Measurements from ENCODE around the gene SPEM1.

The SPEM1 gene

GRCh38 chr17:7423679-7424078 lies 3.6 kb downstream of the SPEM1 start:
- Histone ChIP-seq H3K4me1 (ENCODE audit: control insufficient read depth, insufficient read depth, low read length, poor library complexity, severe bottlenecking) (peaks cover 5% of the 10 kb centered on the region), H3K36me3 (ENCODE audit: control insufficient read depth, insufficient read depth, low read length) (no peaks in the 10 kb centered on the region), H3K9me3 (ENCODE audit: control insufficient read depth, low read length) (no peaks in the 10 kb centered on the region), H3K4me3 (ENCODE audit: extremely low read depth, insufficient read depth, low read length, poor library complexity, severe bottlenecking) (no peak overlapping the region), H3K27ac (ENCODE audit: low read depth, low read length, severe bottlenecking) (no peak overlapping the region)
- WGBS, 2 experiments (ENCODE audit: insufficient coverage in 2 of 2), result 92 to 100% methylated on average over 3 to 4 of the region's 4 CpGs

DNA sequence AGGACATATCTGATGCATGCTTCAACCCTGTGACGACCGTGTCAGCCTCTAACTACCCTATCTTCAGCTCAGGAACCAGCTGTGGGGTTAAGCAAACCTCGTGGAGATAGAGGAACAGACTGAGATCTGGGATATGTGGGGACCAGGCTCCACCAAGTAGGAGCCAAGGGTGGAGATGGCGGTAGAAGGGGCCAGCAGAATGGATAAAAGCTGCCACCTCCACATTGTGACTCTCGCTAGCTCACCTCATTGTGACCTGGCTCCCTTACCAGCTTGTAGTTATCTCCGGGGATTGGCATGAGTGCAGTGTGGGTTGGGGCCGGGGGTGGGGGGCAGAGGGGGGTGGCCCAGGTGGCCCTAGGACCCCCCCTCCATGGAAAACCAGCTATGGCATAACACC lies 5.2 kb downstream of the SPEM1 start, which contains the start of gene SPEM2:
SPEM2 (plus strand) TSS at position 301 of the 400 bp plus-strand sequence; CDS start at position 374, 73 bp downstream.
- 93 to 95% methylated on average over 4 to 5 of the region's 7 CpGs for WGBS, 2 experiments (ENCODE audit: insufficient coverage in 2 of 2)
- Histone ChIP-seq H3K4me3 (ENCODE audit: extremely low read depth, insufficient read depth, low read length, poor library complexity, severe bottlenecking) (no peak within 1 kb of the TSS), H3K27ac (ENCODE audit: low read depth, low read length, severe bottlenecking) (no peak within 1 kb of the TSS), H3K9me3 (ENCODE audit: control insufficient read depth, low read length) (no peaks in the 10 kb centered on the region), H3K4me1 (ENCODE audit: control insufficient read depth, insufficient read depth, low read length, poor library complexity, severe bottlenecking) (no peaks in the 10 kb centered on the region), H3K36me3 (ENCODE audit: control insufficient read depth, insufficient read depth, low read length) (no peaks in the 10 kb centered on the region)

GRCh38 chr17:7425756-7426155 lies 5.6 kb downstream of the SPEM1 start:
- Histone ChIP-seq H3K4me1 (ENCODE audit: control insufficient read depth, insufficient read depth, low read length, poor library complexity, severe bottlenecking) (no peaks in the 10 kb centered on the region), H3K27ac (ENCODE audit: low read depth, low read length, severe bottlenecking) (no peak overlapping the region), H3K9me3 (ENCODE audit: control insufficient read depth, low read length) (no peaks in the 10 kb centered on the region), H3K4me3 (ENCODE audit: extremely low read depth, insufficient read depth, low read length, poor library complexity, severe bottlenecking) (no peak overlapping the region), H3K36me3 (ENCODE audit: control insufficient read depth, insufficient read depth, low read length) (no peaks in the 10 kb centered on the region)
- 71 to 82% methylated on average over 3 to 4 of the region's 8 CpGs for WGBS, 2 experiments (ENCODE audit: insufficient coverage in 2 of 2)

GRCh38 chr17:7426203-7426863 lies 6.2 kb downstream of the SPEM1 start:
- no peaks in the 10 kb centered on the region for H3K9me3 ChIP-seq (ENCODE audit: control insufficient read depth, low read length)
- H3K4me1 ChIP-seq (ENCODE audit: control insufficient read depth, insufficient read depth, low read length, poor library complexity, severe bottlenecking), result no peaks in the 10 kb centered on the region
- WGBS, 2 experiments (ENCODE audit: insufficient coverage in 2 of 2), result 94 to 96% methylated on average over 33 of the region's 33 CpGs
- no peak overlapping the region for H3K4me3 ChIP-seq (ENCODE audit: extremely low read depth, insufficient read depth, low read length, poor library complexity, severe bottlenecking)
- no peaks in the 10 kb centered on the region for H3K36me3 ChIP-seq (ENCODE audit: control insufficient read depth, insufficient read depth, low read length)
- H3K27ac ChIP-seq (ENCODE audit: low read depth, low read length, severe bottlenecking), result no peak overlapping the region

DNA sequence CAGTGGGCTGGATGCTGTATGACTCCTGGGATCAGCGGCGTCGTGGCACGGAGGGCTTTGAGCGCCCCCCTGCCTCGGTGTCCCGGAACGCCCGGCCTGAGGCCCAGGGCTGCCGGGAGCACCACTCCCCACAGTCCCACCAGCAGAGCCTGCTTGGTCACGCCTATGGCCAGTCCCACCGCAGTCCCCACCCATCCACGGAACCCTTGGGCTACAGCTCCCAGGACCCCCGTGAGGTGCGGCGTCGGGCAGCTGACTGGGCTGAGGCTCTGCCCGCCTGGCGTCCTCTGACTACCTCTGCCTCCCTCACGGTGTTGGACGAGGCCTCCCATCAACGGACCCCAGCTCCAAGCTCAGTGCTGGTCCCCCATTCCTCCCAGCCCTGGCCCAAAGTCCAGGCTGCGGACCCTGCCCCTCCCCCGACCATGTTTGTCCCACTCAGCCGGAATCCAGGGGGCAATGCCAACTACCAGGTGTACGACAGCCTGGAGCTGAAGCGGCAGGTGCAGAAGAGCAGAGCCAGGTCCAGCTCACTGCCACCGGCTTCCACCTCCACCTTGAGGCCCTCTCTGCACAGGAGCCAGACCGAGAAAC lies 6.9 kb downstream of the SPEM1 start:
- no peak overlapping the region for H3K4me3 ChIP-seq (ENCODE audit: extremely low read depth, insufficient read depth, low read length, poor library complexity, severe bottlenecking)
- no peaks in the 10 kb centered on the region for H3K36me3 ChIP-seq (ENCODE audit: control insufficient read depth, insufficient read depth, low read length)
- no peak overlapping the region for H3K27ac ChIP-seq (ENCODE audit: low read depth, low read length, severe bottlenecking)
- 92 to 94% methylated on average over 24 to 29 of the region's 29 CpGs for WGBS, 2 experiments (ENCODE audit: insufficient coverage in 2 of 2)
- no peaks in the 10 kb centered on the region for H3K4me1 ChIP-seq (ENCODE audit: control insufficient read depth, insufficient read depth, low read length, poor library complexity, severe bottlenecking)
- H3K9me3 ChIP-seq (ENCODE audit: control insufficient read depth, low read length), result no peaks in the 10 kb centered on the region

GRCh38 chr17:7427549-7427948 lies 7.4 kb downstream of the SPEM1 start:
- Histone ChIP-seq H3K9me3 (ENCODE audit: control insufficient read depth, low read length) (no peaks in the 10 kb centered on the region), H3K36me3 (ENCODE audit: control insufficient read depth, insufficient read depth, low read length) (no peaks in the 10 kb centered on the region), H3K27ac (ENCODE audit: low read depth, low read length, severe bottlenecking) (no peak overlapping the region), H3K4me1 (ENCODE audit: control insufficient read depth, insufficient read depth, low read length, poor library complexity, severe bottlenecking) (no peaks in the 10 kb centered on the region), H3K4me3 (ENCODE audit: extremely low read depth, insufficient read depth, low read length, poor library complexity, severe bottlenecking) (no peak overlapping the region)
- WGBS, 2 experiments (ENCODE audit: insufficient coverage in 2 of 2), result 91 to 95% methylated on average over 4 of the region's 7 CpGs

GRCh38 chr17:7428557-7428956 lies 8.4 kb downstream of the SPEM1 start, which contains the start of gene SPEM3:
Gene SPEM3, plus strand, starts transcription at chr17:7428857. Its CDS starts 46 bp downstream, at chr17:7428903.
- Histone ChIP-seq H3K4me3 (ENCODE audit: extremely low read depth, insufficient read depth, low read length, poor library complexity, severe bottlenecking) (no peak within 1 kb of the TSS), H3K9me3 (ENCODE audit: control insufficient read depth, low read length) (no peaks in the 10 kb centered on the region), H3K4me1 (ENCODE audit: control insufficient read depth, insufficient read depth, low read length, poor library complexity, severe bottlenecking) (no peaks in the 10 kb centered on the region), H3K27ac (ENCODE audit: low read depth, low read length, severe bottlenecking) (no peak within 1 kb of the TSS), H3K36me3 (ENCODE audit: control insufficient read depth, insufficient read depth, low read length) (no peaks in the 10 kb centered on the region)
- WGBS, 2 experiments (ENCODE audit: insufficient coverage in 2 of 2), result 71 to 77% methylated on average over 2 to 5 of the region's 5 CpGs

DNA sequence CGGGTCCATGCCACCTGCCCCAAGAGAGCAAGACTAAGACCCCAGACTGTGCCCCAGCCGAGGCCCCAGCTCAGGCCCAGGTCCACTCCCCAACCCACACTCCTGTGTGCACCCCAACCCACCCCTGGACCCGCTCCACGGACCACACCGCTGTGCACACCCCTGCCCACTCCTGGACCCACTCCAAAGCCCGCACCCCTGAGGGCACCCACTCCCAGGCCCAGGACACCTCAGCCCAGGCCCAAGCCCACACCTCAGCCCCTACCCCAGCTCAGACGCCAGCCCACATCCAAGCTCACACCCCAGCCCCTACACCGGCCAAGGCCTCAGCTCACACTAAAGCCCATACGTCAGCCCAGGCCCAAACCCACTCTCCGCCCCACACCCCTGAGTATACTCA lies 9.6 kb downstream of the SPEM1 start:
- no peak overlapping the region for H3K27ac ChIP-seq (ENCODE audit: low read depth, low read length, severe bottlenecking)
- no peak overlapping the region for H3K4me3 ChIP-seq (ENCODE audit: extremely low read depth, insufficient read depth, low read length, poor library complexity, severe bottlenecking)
- no peaks in the 10 kb centered on the region for H3K36me3 ChIP-seq (ENCODE audit: control insufficient read depth, insufficient read depth, low read length)
- H3K9me3 ChIP-seq (ENCODE audit: control insufficient read depth, low read length), result no peaks in the 10 kb centered on the region
- no peaks in the 10 kb centered on the region for H3K4me1 ChIP-seq (ENCODE audit: control insufficient read depth, insufficient read depth, low read length, poor library complexity, severe bottlenecking)
- WGBS, 2 experiments (ENCODE audit: insufficient coverage in 2 of 2), result 98% methylated on average over 4 to 10 of the region's 10 CpGs

- 100% methylated on average over 1 of the region's 1 CpG for WGBS, 2 experiments (ENCODE audit: insufficient coverage in 2 of 2)
- H3K27ac ChIP-seq (ENCODE audit: low read depth, low read length, severe bottlenecking), result no peak overlapping the region
- no peak overlapping the region for H3K4me3 ChIP-seq (ENCODE audit: extremely low read depth, insufficient read depth, low read length, poor library complexity, severe bottlenecking)
- no peaks in the 10 kb centered on the region for H3K36me3 ChIP-seq (ENCODE audit: control insufficient read depth, insufficient read depth, low read length)
- H3K9me3 ChIP-seq (ENCODE audit: control insufficient read depth, low read length), result no peaks in the 10 kb centered on the region
- H3K4me1 ChIP-seq (ENCODE audit: control insufficient read depth, insufficient read depth, low read length, poor library complexity, severe bottlenecking), result no peaks in the 10 kb centered on the region
Measured at GRCh38 chr17:7431231-7431630, 11.1 kb downstream of the SPEM1 start.

GRCh38 chr17:7432296-7432695 lies 12.2 kb downstream of the SPEM1 start:
- Histone ChIP-seq H3K27ac (ENCODE audit: low read depth, low read length, severe bottlenecking) (no peak overlapping the region), H3K4me1 (ENCODE audit: control insufficient read depth, insufficient read depth, low read length, poor library complexity, severe bottlenecking) (no peaks in the 10 kb centered on the region), H3K9me3 (ENCODE audit: control insufficient read depth, low read length) (no peaks in the 10 kb centered on the region), H3K4me3 (ENCODE audit: extremely low read depth, insufficient read depth, low read length, poor library complexity, severe bottlenecking) (no peak overlapping the region), H3K36me3 (ENCODE audit: control insufficient read depth, insufficient read depth, low read length) (no peaks in the 10 kb centered on the region)
- WGBS, 2 experiments (ENCODE audit: insufficient coverage in 2 of 2), result 93 to 94% methylated on average over 11 of the region's 11 CpGs

Measured in mesodermal cell (in vitro differentiated cells).